Measurements from ENCODE around the gene SLC38A10. TPM values are rescaled to one million over a fixed set of nuclear protein-coding genes. Genes with fewer than 3 reads are reported as not detected.

Gene SLC38A10
- total RNA-seq, 1 experiment from 2014 or later = 43.8 TPM

GRCh38 chr17:81232616-81233241, 62.4 kb downstream of the SLC38A10 start:
- TF ChIP-seq CTCF (conservative IDR thresholded peaks at IDR 0.05) = no peak
- H3K27ac ChIP-seq (ENCODE audit: insufficient read length, low read depth, low read length) = no peak overlapping the region

More at GRCh38 chr17:81232616-81233241, 62.4 kb downstream of the SLC38A10 start:
- H3K4me2 ChIP-seq (ENCODE audit: insufficient read depth, insufficient read length, low read length) = no peak overlapping the region
- peaks cover 2 to 3% of the 10 kb centered on the region in 2 experiments for H3K4me1 Mint-ChIP-seq
- H4K5ac ChIP-seq (ENCODE audit: insufficient read length, low read depth, low read length) = no peak overlapping the region
- H4K91ac ChIP-seq (ENCODE audit: insufficient read length, low read depth, low read length) = no peak overlapping the region
- no peak overlapping the region for H3K4ac ChIP-seq (ENCODE audit: low read depth, low read length)
- peaks cover 2% of the 10 kb centered on the region; the same call in 1 of the 2 replicates for H3K79me2 ChIP-seq (ENCODE audit: insufficient read depth, low read length)
- no peaks in the 10 kb centered on the region for H3K4me1 ChIP-seq (ENCODE audit: insufficient read depth, low read length)
- no peaks in the 10 kb centered on the region for H3K9me3 ChIP-seq (ENCODE audit: control insufficient read depth, low read depth, low read length)
- H3K18ac ChIP-seq (ENCODE audit: insufficient read length, low read depth, low read length) = no peak overlapping the region
- no peak overlapping the region for H3T11ph ChIP-seq (ENCODE audit: low read length)
- no peak overlapping the region for H2BK12ac ChIP-seq (ENCODE audit: insufficient read length, low read depth, low read length)
- no peak overlapping the region for H3K9ac ChIP-seq (ENCODE audit: extremely low read depth, insufficient read length, low read length)
- no peaks in the 10 kb centered on the region for H3K27me3 ChIP-seq (ENCODE audit: insufficient read depth, low read length)
- no peak overlapping the region for H2AK5ac ChIP-seq (ENCODE audit: insufficient read length, low read length)
- H3K9me3 Mint-ChIP-seq = no peaks in the 10 kb centered on the region
- no peaks in the 10 kb centered on the region for H3K27me3 Mint-ChIP-seq (ENCODE audit: low read depth)
- H3K23me2 ChIP-seq (ENCODE audit: insufficient read length, low read depth, low read length, poor library complexity, severe bottlenecking) = no peaks in the 10 kb centered on the region
- no peak overlapping the region for H2BK20ac ChIP-seq (ENCODE audit: low read depth, low read length, poor library complexity, severe bottlenecking)
- no peak overlapping the region for H3K27ac Mint-ChIP-seq
- H2AFZ ChIP-seq (ENCODE audit: low read length) = no peak overlapping the region
- H3K79me1 ChIP-seq (ENCODE audit: insufficient read depth, low read depth, low read length, poor library complexity, severe bottlenecking) = no peaks in the 10 kb centered on the region
- H3K36me3 Mint-ChIP-seq (ENCODE audit: insufficient read depth in 1 of 3, low read depth in 3 of 3) = peaks cover 11 to 18% (median 14%) of the 10 kb centered on the region in 3 experiments
- no peak overlapping the region for H2BK120ac ChIP-seq (ENCODE audit: low read depth, low read length, poor library complexity, severe bottlenecking)
- no peak overlapping the region for H3K14ac ChIP-seq (ENCODE audit: insufficient read depth, low read length)
- no peak overlapping the region for H4K8ac ChIP-seq (replicated peaks; ENCODE audit: insufficient read length, low read depth, low read length)
- no peak for DNase-seq
- no CpG with 5 or more reads among the region's 19 CpGs for WGBS (ENCODE audit: extremely low coverage, insufficient read length, low lambda C conversion rate)
- no peak overlapping the region for H3K23ac ChIP-seq (ENCODE audit: insufficient read length, low read depth, low read length)
- H2BK15ac ChIP-seq (ENCODE audit: low read depth, low read length) = no peak overlapping the region
- no peak overlapping the region for H3K4me3 Mint-ChIP-seq
- no peak overlapping the region for H2BK5ac ChIP-seq (ENCODE audit: insufficient read length, low read length)
- no peak overlapping the region for H3K56ac ChIP-seq (ENCODE audit: insufficient read length, low read depth, low read length)
- H4K20me1 ChIP-seq (ENCODE audit: control insufficient read depth, insufficient read depth, insufficient read length) = peaks cover 2% of the 10 kb centered on the region

All from H9 (cell line).